ENCODE measurements around the gene PRDM15. TPM values are rescaled to one million over a fixed set of nuclear protein-coding genes. Genes with fewer than 3 reads are reported as not detected.

Gene PRDM15
- total RNA-seq, 1 experiment from 2014 or later = 5.7 TPM

- H3K36me3 Mint-ChIP-seq (ENCODE audit: insufficient read depth, unreplicated experiment) = peaks cover 73% of the 10 kb centered on the region
- DNase-seq (ENCODE audit: unreplicated experiment) = peak; percentile 62
- intact Hi-C loops (cut with micrococcal nuclease) = no loop called here
- H3K9me3 Mint-ChIP-seq (ENCODE audit: unreplicated experiment) = no peaks in the 10 kb centered on the region
- ChIA-PET POLR2A (interaction anchor here (1.0 to 2.1 kb wide), 3 partner anchors 141 to 144 kb away, joined by 3 to 7 read pairs (median 5); no protein-coding TSS in a partner anchor), CTCF (interaction anchor here (0.6 to 2.3 kb wide), 5 partner anchors 9 to 176 kb away, joined by 3 to 8 read pairs (median 3); no protein-coding TSS in a partner anchor)
- H3K27ac Mint-ChIP-seq (ENCODE audit: low read depth, unreplicated experiment) = peak overlapping the region; percentile 67
- TF ChIP-seq CTCF (IDR thresholded peaks at IDR 0.05; ENCODE audit: unreplicated experiment) = no peak
- H3K27me3 Mint-ChIP-seq (ENCODE audit: insufficient read depth, unreplicated experiment) = no peaks in the 10 kb centered on the region
- peaks cover 59% of the 10 kb centered on the region for H3K4me1 Mint-ChIP-seq (ENCODE audit: insufficient read depth, unreplicated experiment)
- BruUV-seq (replicated peaks) = no TSS peak
- no peak overlapping the region for H3K4me3 Mint-ChIP-seq (ENCODE audit: unreplicated experiment)
Measured at GRCh38 chr21:41755934-41756773, 123.0 kb downstream of the PRDM15 start.

- CTCF ChIA-PET = interaction anchor here (1.7 to 2.3 kb wide), 2 partner anchors 10 to 143 kb away, joined by 7 to 8 read pairs; no protein-coding TSS in a partner anchor
- peak overlapping the region; percentile 67 for H3K27ac Mint-ChIP-seq (ENCODE audit: low read depth, unreplicated experiment)
- BruUV-seq (replicated peaks) = no TSS peak
Measured at GRCh38 chr21:41755258-41755933, 123.7 kb downstream of the PRDM15 start.

GRCh38 chr21:41754479-41754891 lies 124.7 kb downstream of the PRDM15 start:
- Mint-ChIP-seq H3K4me1 (ENCODE audit: insufficient read depth, unreplicated experiment) (peaks cover 45% of the 10 kb centered on the region), H3K27me3 (ENCODE audit: insufficient read depth, unreplicated experiment) (no peaks in the 10 kb centered on the region), H3K36me3 (ENCODE audit: insufficient read depth, unreplicated experiment) (peaks cover 82% of the 10 kb centered on the region), H3K27ac (ENCODE audit: low read depth, unreplicated experiment) (no peak overlapping the region), H3K4me3 (ENCODE audit: unreplicated experiment) (no peak overlapping the region), H3K9me3 (ENCODE audit: unreplicated experiment) (no peaks in the 10 kb centered on the region)
- TF ChIP-seq CTCF (IDR thresholded peaks at IDR 0.05; ENCODE audit: unreplicated experiment) = no peak
- intact Hi-C loops (cut with micrococcal nuclease) = no loop called here
- CTCF ChIA-PET = interaction anchor here (0.5 to 2.3 kb wide), 3 partner anchors 11 to 363 kb away, joined by 3 to 8 read pairs (median 6); no protein-coding TSS in a partner anchor
- BruUV-seq (replicated peaks) = no TSS peak
- no peak for DNase-seq (ENCODE audit: unreplicated experiment)
- POLR2A ChIA-PET = interaction anchor here (0.8 to 6.3 kb wide), 5 partner anchors 12 to 142 kb away, joined by 4 to 108 read pairs (median 7); partner anchors contain the start of gene RIPK4

More at GRCh38 chr21:41755258-41755933, 123.7 kb downstream of the PRDM15 start:
- POLR2A ChIA-PET = interaction anchor here (0.7 to 2.1 kb wide), 4 partner anchors 15 to 143 kb away, joined by 3 to 7 read pairs (median 4); no protein-coding TSS in a partner anchor
- Mint-ChIP-seq H3K4me1 (ENCODE audit: insufficient read depth, unreplicated experiment) (peaks cover 54% of the 10 kb centered on the region), H3K27me3 (ENCODE audit: insufficient read depth, unreplicated experiment) (no peaks in the 10 kb centered on the region), H3K9me3 (ENCODE audit: unreplicated experiment) (no peaks in the 10 kb centered on the region), H3K36me3 (ENCODE audit: insufficient read depth, unreplicated experiment) (peaks cover 75% of the 10 kb centered on the region), H3K4me3 (ENCODE audit: unreplicated experiment) (no peak overlapping the region)
- no peak for DNase-seq (ENCODE audit: unreplicated experiment)
- no peak for TF ChIP-seq CTCF (IDR thresholded peaks at IDR 0.05; ENCODE audit: unreplicated experiment)
- intact Hi-C loops (cut with micrococcal nuclease) = no loop called here

Data from MCF 10A (cell line).